ENCODE results near the gene EXOC4. TPM values are rescaled to one million over a fixed set of nuclear protein-coding genes. Genes with fewer than 3 reads are reported as not detected.

Gene EXOC4
- total RNA-seq, 2 donors from 2014 or later = 62.0 to 146 TPM

DNA sequence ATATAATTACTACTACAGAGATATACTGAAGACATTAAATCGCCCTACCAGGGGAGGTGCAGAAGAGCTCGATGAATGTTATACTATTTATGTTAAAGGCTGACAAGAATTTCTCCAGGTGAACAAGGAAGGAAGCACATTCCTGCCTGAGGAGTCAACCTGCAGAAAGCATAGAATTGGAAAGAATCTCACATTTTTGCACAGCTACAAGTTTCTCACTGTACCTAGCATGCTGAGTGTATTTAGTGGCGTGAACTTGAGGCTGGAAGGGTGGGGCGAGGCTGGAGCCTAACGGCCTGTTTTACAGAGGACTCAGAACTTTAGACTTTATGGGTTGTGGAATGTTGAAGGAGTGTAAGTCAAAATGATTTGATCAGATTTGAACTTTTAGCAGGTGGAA is 500.6 kb downstream of the EXOC4 start:
- 86 to 93% methylated on average over 5 of the region's 5 CpGs for WGBS, 2 donors
- Histone ChIP-seq H3K36me3 (replicated peaks in 1 of 2; ENCODE audit: insufficient read depth in 1 of 2, low read depth in 2 of 2) (no peaks in the 10 kb centered on the region), H3K4me1 (peaks cover 12% of the 10 kb centered on the region), H3K9me3 (no peaks in the 10 kb centered on the region), H3K4me3 (no peak overlapping the region), H3K27me3 (no peaks in the 10 kb centered on the region), H3K27ac (no peak overlapping the region)
- no peak for ATAC-seq
- intact Hi-C loops (cut with DNase I) = no loop called here
- no peak for TF ChIP-seq POLR2A (IDR thresholded peaks at IDR 0.05)
- no peak for TF ChIP-seq CTCF (IDR thresholded peaks at IDR 0.05)
- DNase-seq = no peak

DNA sequence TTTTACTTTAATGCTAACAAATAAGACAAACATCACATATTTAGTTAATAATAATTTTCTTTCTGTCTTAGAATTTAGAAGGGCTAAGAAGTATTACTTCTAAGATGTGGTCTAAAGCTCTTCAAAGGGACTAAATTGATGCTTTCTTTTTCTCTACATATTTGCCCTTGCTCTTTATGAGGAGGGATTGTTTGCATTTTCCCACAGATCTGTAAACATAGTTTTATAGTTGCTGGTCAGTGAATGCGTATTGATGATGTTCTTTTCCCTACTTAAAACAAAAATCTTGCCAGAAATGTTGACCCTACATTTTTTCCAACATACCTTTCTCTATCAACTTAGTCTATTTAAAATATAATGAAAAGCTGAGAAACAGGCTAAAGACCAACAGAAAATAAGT is 501.8 kb downstream of the EXOC4 start:
- no peak overlapping the region for H3K4me3 ChIP-seq
- no peak for DNase-seq
- no peak overlapping the region for H3K27ac ChIP-seq
- H3K4me1 ChIP-seq = peaks cover under 1% of the 10 kb centered on the region
- 84 to 85% methylated on average over 1 of the region's 1 CpG for WGBS, 2 donors
- H3K9me3 ChIP-seq = no peaks in the 10 kb centered on the region
- no peak for TF ChIP-seq CTCF (IDR thresholded peaks at IDR 0.05)
- TF ChIP-seq POLR2A (IDR thresholded peaks at IDR 0.05) = no peak
- intact Hi-C loops (cut with DNase I) = no loop called here
- no peaks in the 10 kb centered on the region for H3K36me3 ChIP-seq (replicated peaks in 1 of 2; ENCODE audit: insufficient read depth in 1 of 2, low read depth in 2 of 2)
- no peak for ATAC-seq
- no peaks in the 10 kb centered on the region for H3K27me3 ChIP-seq

DNA sequence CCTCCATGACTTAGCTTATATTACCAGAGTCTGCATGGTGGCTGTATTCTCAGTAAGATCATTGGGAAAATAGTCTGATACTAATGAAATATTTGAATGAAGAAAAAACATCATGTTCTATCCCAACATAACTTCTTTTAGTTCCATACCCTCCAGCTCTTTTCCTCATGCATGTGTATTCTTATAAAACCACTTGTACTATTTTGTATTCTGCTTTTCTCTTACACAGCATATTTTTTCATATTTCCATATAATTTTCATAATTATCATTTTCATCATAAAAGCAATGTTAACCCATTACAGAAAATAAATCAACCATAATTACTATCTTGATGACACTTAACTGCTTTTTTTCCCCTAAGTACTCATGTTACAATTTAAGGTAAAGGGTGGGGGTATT is 503.0 kb downstream of the EXOC4 start:
- Histone ChIP-seq H3K27ac (no peak overlapping the region), H3K27me3 (no peaks in the 10 kb centered on the region), H3K9me3 (no peaks in the 10 kb centered on the region), H3K4me1 (no peaks in the 10 kb centered on the region), H3K4me3 (no peak overlapping the region), H3K36me3 (replicated peaks in 1 of 2; ENCODE audit: insufficient read depth in 1 of 2, low read depth in 2 of 2) (no peaks in the 10 kb centered on the region)
- TF ChIP-seq POLR2A (IDR thresholded peaks at IDR 0.05) = no peak
- no peak for TF ChIP-seq CTCF (IDR thresholded peaks at IDR 0.05)
- intact Hi-C loops (cut with DNase I) = no loop called here
- no peak for ATAC-seq
- DNase-seq = no peak

DNA sequence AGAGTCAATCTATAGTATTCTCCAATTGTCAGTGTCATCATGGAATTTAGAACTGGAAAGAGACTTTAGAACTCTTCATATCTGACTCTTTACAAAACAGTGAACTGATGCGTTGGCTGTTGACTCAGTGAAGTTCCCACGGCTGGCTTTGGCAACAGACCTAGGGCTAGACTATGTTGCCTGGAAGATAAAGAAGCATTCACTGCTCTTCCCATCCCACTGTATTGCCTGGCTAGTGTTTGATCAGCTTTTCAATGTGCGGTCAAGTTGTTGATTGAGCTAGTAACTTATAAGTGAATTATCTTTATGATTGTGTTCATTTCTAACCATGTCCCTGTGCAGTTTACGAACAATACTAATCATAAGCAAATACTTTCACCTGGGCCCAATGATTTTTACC is 508.6 kb downstream of the EXOC4 start:
- no peak overlapping the region for H3K27ac ChIP-seq
- TF ChIP-seq POLR2A (IDR thresholded peaks at IDR 0.05) (no peak), CTCF (IDR thresholded peaks at IDR 0.05) (no peak)
- no peaks in the 10 kb centered on the region for H3K4me1 ChIP-seq
- WGBS, 2 donors = 61 to 66% methylated on average over 4 of the region's 4 CpGs
- H3K36me3 ChIP-seq (replicated peaks in 1 of 2; ENCODE audit: insufficient read depth in 1 of 2, low read depth in 2 of 2) = no peaks in the 10 kb centered on the region
- intact Hi-C loops (cut with DNase I) = no loop called here
- H3K27me3 ChIP-seq = no peaks in the 10 kb centered on the region
- ATAC-seq (no peak), DNase-seq (no peak)
- H3K4me3 ChIP-seq = no peak overlapping the region
- H3K9me3 ChIP-seq = no peaks in the 10 kb centered on the region

DNA sequence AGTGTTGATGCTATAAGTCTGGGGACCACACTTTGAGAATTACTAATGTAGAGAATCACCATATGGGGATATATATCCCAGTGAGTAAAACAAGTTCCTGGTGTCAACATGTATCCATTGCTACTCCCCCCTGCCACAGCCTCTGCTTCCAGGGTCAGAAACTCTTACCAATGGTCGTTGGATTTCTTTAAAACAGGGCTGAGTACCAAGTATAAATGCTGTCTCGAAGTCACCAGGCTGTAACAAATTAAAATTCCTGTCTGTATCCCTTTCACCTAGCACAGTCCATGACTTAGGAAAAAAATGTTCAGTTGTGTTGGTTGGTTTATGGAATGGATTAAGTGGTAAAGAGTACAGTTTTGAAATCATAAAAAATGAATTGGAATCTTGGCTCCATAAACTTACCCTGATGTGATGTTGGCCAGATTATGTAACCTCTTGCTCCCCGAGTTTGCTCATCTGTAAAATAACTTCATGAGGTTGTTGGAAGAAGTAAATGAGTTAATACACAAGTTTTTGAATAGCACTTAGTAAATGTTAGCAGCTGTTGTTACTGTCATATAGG is 510.3 kb downstream of the EXOC4 start:
- ATAC-seq = no peak
- intact Hi-C loops (cut with DNase I) = no loop called here
- no peak overlapping the region for H3K4me3 ChIP-seq
- H3K27me3 ChIP-seq = no peaks in the 10 kb centered on the region
- no peaks in the 10 kb centered on the region for H3K36me3 ChIP-seq (replicated peaks in 1 of 2; ENCODE audit: insufficient read depth in 1 of 2, low read depth in 2 of 2)
- no peak for DNase-seq
- no peaks in the 10 kb centered on the region for H3K9me3 ChIP-seq
- no peak for TF ChIP-seq CTCF (IDR thresholded peaks at IDR 0.05)
- TF ChIP-seq POLR2A (IDR thresholded peaks at IDR 0.05) = no peak
- H3K4me1 ChIP-seq = no peaks in the 10 kb centered on the region
- WGBS, 2 donors = 79 to 93% methylated on average over 3 of the region's 3 CpGs
- H3K27ac ChIP-seq = no peak overlapping the region
